Ammon's horn (tissue), 1 donor: ENCODE measurements around the gene UBTD2.
A peak's percentile ranks its signal among the peaks of the same experiment; 100 is the strongest.
"Not testable (repeated sequence)": the region's sequence is repeated elsewhere in the genome, so short reads cannot be mapped to it uniquely, and the experiment has no call there.

Experiments
- DNase-seq: peaks from one replicate; pipeline ENCODE4 v3.0.0-alpha.2; 2016; ENCODE audit warnings: low spot score

Gene UBTD2

DNA sequence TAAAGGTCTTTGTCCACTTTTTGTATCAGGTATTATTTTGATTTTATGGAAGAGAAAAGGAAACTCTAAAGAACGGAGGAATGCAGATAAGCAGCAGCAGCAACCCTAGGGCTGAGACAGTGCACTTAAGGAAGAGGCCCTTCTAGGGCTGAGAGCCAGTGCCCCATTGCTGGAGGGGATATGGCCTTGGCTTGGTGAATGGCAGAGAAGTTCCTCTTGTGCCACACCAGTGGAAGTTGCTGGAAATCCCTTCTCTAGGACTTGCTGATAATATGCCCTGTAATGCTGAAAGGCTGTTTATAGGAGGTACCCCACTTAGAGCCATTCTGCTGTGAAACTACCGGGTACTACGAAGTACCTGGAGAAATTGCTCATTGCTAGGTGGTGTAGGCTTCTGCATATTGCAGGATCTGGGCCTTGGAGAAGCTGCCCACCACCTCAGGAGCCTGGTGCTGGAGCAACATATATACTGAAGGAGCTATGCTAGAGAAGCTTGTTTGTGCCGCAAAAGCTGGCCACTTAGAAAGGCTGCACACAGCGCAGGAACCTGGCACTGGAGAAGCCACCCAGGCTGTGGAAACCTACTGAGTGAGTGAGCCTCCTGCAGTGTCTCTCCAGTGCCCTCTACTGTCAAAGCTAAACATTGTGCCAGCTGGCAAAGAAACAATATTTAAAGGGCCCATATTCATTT lies 9.6 kb upstream of the UBTD2 start:
- DNase-seq, result peak; percentile 92

DNA sequence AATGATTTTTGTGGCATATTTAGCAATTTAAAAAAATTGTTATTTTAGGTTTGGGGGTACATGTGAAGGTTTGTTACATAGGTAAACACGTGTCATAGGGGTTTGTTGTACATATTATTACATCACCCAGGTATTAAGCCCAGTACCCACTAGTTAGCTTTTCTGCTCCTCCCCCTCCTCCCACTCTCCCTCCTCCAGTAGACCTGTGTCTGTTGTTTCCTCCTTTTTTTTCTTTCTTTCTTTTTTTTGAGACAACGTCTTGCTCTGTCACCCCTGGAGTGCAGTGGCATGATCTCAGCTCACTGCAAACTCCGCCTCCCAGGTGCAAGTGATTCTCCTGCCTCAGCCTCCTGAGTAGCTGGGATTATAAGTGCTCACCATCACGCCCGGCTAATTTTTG lies 8.3 kb upstream of the UBTD2 start:
- DNase-seq, result not testable (repeated sequence)

DNA sequence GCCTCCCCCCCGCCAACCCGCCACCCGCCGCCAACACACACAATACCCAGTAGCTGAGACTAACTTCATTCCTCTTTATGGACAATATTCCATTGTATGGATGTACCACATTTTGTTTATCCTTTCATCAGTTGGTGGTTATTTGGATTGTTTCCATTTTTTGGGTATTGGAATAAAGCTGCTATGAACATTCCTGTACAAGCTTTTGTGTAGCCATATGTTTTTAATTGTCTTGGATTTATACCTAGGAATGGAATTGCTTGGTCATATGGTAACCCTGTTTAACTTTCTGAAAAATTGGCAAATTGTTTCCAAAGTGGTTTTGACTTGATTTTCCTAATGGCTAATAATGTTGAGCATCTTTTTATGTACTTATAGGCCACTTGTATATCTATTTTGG lies 4.9 kb upstream of the UBTD2 start:
- no peak for DNase-seq

DNA sequence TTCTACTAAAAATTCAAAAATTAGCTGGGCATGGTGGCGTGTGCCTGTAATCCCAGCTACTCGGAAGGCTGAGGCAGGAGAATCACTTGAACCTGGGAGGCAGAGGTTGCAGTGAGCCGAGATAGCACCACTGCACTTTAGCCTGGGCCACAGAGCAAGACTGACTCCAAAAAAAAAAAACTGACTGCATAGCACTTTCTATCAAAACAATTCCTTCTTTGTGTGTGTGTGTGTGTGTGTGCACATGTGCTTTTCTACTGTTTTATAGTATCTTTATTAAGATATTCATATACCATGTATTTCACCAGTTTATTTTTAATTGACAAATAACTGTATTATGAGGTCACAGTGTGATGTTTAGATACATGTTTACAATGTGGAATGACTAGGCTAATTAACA lies 3.6 kb upstream of the UBTD2 start:
- DNase-seq, result not testable (repeated sequence)

DNA sequence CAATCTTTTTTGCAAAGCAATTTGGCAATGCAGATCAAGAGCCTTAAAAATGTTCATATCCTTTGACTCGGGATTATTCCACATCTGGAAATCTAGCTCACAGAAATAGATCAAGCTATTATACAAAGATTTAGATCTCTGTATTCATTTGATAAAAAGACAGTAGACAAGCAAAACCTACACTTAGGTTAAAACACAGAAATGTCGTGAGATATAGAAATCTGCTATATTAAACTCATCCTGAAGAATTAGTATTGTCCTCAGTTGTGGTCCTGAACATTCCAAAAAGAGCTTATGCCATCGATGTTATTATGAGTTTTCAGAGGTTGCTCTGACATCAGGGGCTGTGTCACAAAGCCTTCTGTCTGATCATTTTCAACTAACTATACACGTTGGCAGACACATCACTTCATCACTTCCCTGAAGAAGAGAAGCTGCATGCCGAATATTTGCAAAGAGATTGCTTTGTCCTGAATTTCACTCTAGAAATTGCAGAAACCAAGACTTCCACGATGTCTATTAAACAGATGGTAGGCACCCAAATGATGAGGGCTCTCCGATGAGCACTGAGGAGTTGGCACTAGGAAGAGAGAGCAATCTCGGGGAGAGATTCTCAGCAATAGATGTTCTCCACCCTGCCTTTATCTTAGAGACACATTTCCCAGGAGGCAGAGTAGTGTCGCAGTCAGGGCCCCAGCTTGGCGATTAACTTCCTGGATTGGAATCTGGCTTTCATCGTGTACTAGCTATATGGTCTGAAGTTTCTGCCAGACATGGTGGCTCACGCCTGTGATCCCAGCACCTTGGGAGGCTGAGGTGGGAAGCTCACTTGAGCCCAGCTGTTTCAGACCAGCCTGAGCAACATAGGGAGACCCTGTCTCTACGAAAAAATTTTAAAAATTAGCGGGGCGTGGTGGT lies 1.9 kb upstream of the UBTD2 start:
- no peak for DNase-seq

DNA sequence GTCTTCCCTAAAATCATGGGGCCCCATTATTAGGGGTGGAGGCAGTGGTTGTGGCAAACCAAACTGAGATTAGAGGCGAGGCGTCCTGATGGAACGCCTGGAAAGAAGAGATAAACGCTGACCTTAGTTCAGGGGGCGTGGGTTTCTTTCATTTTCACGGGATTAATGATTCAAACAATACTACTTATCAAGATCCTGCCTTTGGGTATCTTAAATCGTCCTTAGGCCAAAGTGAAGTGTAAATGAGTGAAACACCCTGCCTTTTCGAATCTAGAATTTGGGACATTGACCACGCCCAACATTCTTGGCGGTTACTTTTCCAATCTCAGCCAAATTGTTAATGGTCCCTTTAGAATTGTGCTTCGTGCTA lies 1.0 kb upstream of the UBTD2 start:
- DNase-seq, result no peak

DNA sequence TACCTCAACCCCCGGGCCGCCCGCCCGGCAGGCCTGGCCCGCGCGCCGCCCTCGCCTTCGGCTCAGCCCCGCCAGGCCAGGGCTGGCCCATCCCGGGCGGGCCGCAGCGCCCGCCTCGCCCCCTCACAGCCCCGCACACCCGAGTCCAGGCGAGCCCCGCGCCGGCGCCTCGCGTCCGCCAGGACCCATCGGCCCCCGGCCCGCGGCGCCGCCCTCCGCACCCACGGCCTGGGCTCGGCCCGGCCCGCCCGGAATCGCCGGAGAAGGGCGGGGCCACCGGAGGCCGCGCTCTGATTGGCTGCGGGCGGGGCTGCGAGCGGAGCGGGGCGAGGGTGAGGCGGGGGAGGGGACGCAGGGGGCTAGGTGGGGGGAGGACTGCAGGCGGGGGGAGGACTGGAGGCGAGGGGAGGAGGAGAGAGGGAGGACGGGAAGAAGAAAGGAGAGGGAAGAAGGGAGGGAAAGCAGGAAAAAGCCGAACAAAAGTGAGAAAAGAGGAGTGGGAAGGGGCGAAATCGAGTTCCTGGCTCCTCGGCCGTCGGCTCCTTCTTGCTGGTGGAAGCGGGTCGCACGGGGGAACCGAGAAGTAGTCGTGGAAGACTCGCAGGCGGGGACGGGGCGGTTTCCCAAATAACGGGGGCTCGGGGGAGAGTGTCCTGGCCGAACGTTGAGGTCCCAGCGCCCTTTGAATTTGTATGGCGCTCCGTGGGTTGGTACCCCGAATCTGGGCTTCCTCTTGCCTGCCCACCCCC lies 472 bp upstream of the UBTD2 start:
- peak; percentile 90 for DNase-seq

DNA sequence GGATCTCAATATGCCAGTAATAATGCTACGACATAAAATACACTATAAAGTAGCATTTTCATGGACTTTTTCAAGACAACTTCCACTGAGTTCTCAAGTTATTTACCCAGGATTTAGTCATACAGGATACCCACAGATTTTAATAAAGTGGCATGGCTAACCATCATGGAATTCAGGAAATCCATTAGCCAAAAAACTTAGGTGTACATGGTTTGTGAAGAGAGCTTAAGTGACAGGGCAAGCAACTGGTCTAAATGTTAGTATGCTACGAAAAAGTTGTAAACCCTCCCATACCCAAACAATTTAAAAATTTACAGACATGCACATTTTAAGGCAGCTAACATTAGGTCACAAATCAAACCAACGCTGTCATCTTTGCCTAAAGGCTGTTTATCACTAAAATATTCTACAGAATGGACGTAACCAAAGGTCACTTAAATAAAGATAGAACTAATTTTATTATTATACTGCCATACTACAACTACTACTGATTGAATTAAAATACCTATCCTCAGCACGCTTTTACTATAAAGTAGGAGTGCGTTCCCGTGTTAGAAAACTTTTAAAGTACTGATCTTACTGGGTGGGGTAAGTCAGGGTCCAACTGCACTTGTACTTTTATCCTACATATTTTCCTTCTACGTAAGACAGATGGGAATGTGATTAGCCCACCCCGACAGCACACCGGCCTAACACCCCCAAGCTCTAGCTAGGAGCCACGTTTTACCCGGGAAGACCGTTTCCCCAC lies 1.1 kb downstream of the UBTD2 start:
- DNase-seq, result no peak

DNA sequence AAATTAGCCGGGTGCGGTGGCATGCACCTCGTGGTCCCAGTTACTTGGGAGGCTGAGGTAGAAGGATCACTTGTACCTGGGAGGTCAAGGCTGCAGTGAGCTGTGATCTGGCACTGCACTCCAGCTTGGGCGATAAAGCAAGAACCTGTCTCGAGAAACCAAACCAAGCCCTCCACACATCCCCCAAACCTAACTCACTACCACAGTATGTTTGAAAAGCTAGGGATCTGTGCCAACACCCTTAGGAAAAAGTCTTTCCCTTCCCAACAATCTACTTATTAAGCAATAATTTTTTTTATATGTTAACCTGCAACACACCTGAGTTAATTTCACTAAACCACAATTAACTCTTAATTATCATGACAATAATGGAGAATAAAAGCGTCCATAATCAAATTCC lies 2.2 kb downstream of the UBTD2 start:
- no peak for DNase-seq

DNA sequence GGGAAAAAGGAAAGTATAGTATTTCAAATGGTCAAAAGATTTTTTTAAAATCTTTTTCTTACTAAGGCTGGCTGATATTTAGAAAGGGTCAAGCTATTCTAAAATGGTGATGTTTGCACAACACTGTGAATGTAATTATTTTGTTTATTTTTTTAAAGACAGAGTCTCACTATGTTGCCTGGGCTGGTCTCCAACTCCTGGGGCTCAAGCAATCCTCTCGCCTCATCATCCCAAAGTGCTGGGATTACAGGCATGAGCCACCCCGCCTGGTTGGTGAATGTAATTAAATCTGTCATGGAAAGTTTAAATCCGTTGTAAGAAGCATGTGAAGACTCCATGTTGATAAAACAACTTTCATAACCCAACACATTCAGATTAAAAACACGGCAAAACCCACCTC lies 2.6 kb downstream of the UBTD2 start:
- no peak for DNase-seq

DNA sequence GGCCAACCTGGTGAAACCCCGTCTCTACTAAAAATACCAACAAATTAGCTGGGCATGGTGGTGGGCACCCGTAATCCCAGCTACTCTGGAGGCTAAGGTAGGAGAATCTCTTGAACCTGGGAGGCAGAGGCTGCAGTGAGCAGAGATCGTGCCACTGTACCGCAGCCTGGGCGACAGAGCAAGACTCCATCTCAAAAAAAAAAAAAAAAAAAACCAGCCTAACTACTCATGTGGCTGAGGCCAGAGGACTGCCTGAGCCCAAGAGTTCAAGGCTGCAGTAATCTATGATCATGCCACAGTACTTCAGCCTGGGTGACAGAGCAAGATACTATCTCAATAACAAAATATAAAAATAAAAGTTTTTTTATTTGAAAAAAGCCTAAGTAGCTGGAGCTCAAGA lies 3.2 kb downstream of the UBTD2 start:
- no peak for DNase-seq

DNA sequence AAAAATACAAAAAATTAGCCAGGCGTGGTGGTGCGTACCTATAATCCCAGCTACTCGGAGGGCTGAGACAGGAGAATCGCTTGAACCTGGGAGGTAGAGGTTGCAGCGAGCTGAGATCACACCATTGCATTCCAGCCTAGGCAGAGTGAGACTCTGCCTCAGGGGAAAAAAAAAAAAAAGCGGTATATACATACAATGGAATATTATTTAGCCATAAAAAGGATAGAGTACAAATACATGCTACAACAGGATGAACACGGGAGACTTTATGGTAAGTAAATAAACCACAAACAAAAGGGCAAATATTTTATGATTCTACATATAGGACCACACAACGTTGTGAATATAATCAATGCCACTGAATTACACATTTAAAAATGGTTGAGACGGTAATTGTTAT lies 5.2 kb downstream of the UBTD2 start:
- DNase-seq, result no peak

DNA sequence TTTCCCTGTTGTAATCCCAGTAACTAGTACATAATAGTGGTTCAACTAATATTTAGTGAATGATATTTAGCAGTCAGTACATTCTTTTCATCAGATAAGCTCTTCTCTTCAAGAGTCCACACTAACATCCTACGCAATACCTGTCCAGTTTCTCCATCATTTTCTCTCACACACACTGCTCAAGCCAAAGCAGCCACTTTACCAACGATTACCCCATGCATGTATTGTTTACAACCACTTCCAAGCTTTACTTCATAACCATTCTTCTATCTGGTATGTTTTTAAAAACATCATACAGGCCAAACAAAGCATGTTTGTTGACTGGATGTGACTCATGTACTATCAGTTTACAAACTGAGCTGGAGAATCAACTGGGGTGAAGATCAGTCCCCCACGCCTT lies 7.3 kb downstream of the UBTD2 start:
- no peak for DNase-seq

DNA sequence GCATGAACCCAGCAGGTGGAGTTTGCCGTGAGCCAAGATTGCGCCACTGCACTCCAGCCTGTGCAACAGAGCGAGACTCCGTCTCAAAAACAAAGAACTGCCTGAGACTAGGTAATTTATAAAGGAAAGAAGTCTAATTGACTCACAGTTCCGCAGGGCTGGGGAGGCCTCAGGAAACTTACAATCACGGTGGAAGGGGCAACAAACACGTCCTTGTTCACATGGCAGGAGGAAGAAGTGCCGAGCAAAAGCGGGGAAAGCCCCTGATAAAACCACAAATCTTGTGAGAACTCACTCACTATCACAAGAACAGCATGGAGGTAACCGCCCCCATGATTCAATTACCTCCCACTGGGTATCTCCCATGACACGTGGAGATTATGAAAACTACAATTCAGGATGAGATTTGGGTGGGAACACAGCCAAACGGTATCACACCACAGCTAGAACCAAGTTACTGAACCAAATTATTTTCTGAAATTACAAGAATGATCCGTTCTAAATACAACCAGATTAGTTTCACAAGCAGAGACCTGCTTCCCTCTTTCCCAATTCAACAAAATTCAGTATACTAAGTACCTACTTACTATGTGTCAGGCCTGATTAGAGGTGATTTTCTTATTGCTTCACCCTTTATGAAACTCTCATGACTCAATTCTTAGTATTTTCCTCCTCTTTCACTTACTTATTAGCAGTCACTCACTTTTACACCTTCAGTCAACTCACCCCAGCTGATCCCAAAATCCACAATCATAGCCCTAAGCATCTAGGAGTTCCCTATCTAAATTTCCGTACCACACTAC lies 8.4 kb downstream of the UBTD2 start:
- no peak for DNase-seq

DNA sequence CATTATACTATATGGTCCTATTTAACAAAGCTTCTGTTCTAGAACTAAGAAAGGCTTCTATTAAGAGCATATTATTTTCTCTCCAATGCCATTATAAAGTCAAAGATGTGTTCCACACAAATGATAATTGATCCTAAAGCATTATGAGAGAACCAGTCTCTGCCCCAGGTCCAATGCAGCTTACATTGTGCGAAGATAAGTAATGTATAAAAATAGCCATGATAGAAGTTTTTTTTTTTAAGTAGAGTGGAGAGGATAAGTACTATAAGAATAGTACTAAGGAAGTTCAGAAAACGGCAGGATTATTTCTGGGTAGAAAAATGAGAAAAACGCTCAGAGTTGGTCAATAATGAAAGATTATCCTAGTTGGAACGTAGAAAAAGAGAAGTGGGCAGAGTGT lies 15.6 kb downstream of the UBTD2 start:
- no peak for DNase-seq

DNA sequence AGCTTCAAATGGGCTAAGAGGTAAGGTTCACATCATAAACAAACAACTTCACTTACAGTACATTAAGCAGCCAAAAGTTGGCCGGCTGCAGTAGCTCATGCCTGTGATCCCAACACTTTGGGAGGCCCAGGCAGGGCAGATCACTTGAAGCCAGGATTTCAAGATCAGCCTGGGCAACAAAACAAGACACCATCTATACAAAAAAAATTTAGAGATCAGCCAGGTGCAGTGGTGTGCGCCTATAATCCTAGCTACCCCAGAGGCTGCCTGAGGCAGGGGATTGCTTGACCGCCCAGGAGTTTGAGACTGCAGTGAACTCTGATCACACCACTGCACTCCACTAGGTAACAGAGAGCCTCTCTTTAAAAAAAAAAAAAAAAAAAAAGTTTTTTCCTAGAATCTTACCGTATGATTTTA lies 16.9 kb downstream of the UBTD2 start:
- DNase-seq, result no peak

DNA sequence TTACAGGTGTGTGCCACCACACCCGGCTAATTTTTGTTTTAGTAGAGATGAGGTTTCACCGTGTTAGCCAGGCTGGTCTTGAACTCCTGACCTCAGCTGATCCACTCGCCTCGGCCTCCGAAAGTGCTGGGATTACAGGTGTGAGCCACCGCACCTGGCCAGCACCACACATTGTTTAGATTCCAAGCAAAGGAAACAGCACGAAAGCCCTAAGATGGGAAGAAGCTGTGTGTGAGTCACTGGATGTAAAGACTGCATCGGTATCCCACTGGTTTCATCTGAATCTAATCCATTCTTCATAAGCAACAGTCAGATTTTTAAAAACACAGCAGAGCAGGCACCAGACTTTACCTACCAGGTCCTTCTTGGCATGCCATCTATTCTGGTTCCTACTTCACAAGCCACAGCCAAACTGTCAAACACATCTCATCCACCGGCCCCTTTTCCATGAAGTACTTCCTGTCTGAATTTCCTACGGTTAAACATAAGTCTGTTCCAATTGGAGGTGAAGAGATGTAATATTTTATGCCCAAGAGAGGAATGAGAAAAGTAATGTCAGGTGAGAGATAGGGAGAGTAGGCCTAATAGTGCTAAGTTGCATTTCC lies 17.4 kb downstream of the UBTD2 start:
- no peak for DNase-seq

DNA sequence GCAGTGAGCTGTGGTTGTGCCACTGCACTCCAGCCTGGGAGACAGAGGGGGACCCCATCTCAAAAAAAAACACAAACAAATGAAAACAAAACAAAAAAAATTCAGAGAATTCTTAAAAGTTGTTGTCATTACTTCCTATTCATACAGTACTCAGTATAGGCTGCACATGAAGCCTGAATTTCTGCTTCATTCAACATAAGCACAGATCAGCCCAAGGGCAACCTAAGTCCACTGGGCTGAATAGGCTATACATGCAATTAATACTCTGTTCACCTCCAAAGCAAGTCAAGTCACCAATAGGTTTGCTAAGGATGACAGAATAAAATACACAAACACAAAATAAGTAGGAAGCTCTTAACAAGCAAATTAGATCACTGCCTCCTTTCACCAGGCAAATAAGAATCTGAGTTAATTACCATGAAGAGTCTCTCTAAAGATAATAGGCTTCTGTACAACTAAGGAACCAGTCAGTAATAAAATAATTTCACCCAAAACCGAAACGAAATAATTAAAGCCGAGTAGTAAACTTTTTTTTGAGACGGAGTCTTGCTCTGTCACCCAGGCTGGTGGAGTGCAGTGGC lies 18.7 kb downstream of the UBTD2 start:
- DNase-seq, result no peak

DNA sequence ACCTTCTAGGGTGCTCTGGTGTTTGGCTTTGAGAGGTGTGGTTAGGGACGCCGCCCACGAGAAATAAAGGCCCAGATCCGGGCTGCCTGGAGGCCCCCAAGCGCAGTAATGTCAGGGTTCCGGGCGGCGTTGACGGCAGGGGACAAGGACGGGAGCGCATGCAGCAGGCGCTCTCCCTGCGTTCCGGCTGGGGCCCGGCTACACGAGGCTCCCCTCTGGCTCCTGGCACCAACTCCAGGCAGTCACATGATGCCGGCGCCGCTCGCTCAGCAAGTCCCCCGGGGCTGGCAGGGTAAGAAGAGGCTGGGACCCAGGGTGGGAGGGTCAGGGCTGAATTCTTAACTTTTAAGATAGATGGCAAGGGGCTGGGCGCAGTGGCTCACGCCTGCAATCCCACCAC lies 28.1 kb downstream of the UBTD2 start:
- DNase-seq, result no peak

DNA sequence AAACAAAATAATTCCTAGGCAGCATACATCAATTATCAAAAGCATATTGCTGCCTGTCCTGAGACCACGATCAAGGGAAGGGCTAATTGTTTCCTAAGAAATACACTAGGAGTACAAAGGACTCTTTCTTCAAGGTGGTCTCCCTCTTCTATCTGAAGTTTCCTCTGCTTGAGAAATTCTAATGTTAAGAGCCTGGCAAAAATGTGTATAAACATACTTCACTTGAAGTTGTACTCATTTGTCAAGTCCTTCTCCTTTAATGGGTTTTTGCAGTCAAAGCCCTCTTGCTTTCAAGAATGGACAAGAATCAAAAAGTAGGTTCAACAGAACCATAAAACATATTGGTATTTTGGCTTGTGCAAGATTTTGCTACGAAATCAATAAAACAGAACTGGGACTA lies 31.1 kb downstream of the UBTD2 start:
- DNase-seq, result no peak

DNA sequence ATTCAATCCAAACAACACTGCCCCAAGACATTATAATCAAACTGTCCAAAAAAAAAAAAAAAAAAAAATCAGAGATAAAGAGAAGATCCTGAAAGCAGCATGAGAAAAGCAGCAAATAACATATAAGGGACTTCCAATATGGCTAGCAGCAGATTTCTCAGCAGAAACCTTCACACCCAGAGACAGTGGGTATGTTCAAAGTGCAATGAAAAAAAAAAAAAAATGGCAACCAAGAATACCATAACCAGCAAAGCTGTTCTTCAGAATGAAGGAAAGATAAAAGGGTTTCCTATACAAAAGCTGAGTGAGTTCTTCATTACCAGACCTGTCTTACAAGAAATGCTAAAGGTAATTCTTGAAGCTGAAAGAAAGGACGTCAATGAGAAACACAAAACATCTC lies 32.1 kb downstream of the UBTD2 start:
- DNase-seq, result no peak
